Measurements from ENCODE around the gene CXCL14.

Gene CXCL14

DNA sequence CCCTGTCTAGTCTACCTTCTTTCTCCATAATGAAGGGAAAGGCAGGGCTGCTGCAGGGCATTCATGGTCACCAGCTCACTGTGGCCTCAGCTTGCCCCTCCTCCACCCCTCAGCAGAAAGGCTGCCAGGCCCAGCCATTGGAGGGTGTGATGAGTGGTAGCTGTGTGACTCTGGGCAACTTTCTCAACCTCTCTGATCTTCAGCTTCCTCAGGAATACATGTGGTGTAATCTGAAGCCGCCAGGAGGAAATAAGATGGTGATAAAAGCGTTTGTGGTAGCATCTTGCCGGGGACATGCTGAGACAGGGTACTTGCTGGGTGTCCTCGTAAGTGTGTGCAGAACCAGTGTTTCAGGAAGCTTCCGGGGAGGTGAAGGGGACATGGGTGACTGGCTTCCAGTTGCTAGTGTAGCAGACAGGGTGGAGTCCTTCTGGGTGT, 9.8 kb downstream of the CXCL14 start:
- DNase-seq (ENCODE audit: low spot score) (no peak), FAIRE-seq (no peak)

DNA sequence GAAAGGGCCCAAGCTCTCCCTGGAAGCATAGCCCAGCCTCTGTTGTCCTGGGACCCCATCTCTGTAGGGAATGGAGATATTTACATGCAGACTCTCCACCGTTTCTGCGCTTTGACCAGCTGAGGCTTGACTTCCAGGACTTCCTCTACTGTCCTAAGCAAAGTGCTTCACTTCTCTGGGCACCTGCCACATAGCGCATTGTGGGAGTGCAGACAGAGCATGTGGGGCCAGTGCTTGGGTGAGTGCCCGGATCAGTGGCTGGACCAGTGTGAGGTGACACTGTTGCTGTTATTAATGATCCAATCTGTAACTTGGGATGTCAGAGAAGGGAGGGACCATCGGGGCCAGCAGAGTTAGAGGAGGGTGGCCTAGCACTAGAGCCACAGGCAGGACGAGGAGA, 10.5 kb downstream of the CXCL14 start:
- DNase-seq (ENCODE audit: low spot score) (no peak), FAIRE-seq (no peak)

DNA sequence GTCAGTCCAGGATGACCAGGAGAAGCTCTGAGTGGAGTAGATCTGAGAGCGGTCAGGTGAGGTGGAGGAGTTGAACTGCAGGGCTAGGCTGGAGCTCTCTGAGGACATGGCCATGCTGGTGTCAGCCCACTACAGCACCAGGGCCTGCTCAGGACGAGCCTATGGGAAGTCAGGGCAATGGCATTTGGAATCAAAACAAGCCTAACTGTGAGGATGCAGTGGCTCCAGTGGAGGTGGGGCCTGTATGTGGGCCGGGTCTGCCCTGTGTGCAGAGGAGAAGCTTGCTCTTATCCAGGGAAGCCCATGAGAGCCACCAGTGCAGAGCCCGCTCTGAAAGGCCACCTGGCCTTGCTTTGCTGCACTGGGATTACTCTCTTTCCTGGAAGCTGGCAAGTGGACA, 11.1 kb downstream of the CXCL14 start:
- DNase-seq (ENCODE audit: low spot score) (no peak), FAIRE-seq (no peak)

DNA sequence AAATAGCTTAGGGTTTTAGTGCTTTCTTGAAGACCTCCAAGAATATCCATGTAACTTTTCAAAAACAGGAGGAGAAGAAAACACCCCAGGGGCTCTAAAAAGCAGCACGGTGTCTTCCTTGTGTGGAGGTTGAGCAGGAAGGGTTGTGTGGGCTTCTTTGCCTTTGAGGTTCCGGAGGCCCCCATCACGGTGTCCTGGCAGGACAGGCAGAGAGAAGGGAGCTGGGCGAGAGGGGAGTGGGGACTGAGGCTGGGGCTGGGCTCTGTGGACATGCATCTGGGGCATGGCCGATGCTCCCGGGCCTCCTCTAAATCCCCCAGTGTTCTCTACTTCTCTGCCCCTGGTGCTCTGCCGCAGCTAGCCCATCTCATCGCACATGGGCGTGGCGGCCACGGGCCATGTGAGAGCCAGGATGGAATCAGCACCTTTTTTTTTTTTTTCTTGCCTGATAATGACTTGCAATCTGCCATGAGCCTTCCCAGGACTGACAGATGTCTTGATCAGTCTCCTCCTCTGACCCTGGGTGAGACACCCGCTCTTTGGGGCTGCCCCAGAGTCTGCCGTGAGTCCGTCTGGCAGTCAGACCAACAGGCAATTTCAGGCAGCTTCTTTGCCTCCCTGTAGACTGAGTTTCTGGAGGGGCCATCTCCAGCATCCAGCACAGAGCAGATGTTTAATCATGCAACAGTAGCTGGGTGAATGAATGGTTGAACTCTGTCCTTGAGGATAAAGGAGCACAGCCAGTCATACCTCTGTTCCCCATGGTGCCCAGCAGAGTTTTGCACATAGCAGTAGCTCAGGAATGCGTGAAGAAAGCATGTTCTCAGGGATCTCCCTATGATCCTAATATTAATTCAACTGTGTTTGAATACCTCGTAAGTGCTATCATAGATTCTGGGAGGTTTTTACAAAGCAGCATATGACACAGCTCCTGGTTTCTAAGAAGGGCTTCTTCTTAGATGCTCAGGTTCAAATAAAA, 12.1 kb downstream of the CXCL14 start:
- FAIRE-seq, result no peak
- DNase-seq (ENCODE audit: low spot score), result no peak

DNA sequence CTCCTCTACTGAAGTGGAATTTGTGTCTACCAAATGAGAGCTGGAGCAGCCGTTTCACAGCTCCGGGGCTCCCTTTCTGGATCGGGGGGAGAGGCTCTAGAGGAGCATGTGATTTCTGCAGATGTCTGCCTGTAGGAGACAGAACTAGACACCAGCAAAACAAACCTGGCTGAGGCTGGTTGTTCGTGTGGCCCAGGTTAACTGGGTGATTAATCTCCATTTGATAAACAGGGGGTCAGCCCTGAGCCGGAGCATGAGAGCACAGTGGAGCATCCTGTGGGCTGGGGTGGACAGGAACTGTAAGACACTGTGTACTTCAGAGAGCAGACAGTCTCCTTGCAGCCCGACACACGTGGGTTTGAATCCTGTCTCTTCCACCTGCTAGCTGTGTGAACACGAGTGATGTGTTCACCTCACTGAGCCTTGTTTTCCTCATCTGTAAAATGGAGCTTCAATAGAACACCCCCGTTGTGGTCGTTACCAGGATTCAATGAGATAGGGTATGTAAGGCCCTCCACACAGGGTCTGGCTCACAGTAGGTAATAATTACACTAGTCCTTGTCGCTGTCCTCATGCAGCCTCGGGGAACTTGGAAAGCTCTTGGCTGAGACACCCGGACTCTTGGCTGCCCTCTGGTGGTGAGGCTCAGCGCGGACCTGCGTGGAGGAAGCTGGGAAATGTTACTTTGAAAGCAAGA, 12.9 kb downstream of the CXCL14 start:
- peak; percentile 74 for FAIRE-seq
- peak; percentile 68 for DNase-seq (ENCODE audit: low spot score)

DNA sequence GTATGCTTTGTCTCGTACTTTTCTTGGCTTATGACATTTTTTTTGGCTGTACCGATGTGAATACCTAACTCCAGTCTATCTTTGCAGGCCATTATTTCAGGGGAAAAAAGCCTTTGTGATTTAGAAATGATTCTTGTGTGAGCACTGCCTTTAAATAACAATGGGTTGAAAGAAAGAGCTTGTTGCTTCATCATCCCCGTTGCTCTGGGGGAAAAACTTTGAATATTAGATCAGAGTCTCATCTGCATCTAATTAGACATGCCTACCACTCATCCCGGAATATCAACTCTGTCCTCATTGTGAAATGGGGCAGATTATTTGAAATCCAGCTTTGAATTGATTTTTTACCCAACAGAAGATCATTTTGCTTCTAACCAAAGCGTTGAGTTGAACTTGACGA, 13.5 kb downstream of the CXCL14 start:
- DNase-seq (ENCODE audit: low spot score), result no peak
- no peak for FAIRE-seq

DNA sequence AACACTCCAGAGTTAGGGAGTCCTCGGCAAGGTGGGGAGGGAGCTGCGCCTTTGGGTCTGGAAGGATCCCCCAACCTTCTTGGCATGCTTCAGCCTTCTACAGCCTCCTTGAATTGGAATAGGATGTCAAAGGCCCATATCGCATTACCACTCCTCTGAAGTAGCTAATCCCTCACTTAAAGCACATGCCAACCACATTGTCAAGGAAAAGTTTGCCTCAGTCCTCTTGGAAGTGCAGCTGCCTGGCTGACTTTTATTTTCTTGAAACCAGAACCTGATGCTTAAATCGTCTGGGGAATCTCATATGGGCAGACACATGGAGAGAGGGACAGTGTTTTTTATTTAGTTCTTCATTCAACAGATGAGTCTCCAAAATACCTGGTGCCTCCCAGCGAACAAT, 14.5 kb downstream of the CXCL14 start:
- DNase-seq (ENCODE audit: low spot score), result no peak
- no peak for FAIRE-seq

DNA sequence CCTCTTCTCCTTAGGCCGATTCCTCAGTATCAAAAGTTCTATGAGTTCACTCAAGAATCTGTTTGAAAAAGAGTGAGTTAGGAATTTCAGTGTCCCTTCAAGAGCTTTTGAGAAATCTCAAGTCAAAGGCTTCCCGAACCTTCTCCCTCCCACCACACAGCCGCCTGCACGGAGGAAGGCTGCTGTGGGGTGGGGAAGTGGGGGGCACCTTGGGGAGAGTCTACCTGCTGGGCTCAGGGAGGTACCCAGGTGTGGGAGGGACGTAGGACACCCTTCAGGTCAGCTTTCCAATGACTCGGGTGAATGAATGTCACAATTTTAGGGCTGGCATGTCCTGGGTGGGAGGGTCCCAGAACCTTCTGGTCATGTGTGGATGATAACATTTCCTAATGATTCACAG, 17.5 kb downstream of the CXCL14 start:
- no peak for DNase-seq (ENCODE audit: low spot score)
- no peak for FAIRE-seq

DNA sequence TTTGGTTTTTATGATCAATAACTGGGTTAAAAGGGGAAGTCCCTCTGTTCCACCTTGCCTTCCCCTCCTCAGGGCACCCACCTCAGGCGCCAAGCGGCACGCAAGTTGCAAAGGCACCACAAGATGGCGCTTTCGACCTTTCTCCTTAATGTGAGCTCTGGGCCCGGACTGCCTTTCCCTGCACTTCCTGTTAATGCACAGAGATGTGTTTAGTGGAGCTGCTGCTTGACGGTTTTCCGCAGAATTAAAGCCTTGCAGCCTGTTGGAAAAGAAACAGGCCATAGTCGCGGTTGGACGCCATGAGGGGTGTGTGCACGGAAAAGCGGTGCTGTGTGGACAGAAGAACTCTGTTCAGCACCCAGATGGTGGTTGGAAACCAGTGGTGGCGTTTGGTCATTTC, 17.9 kb downstream of the CXCL14 start:
- FAIRE-seq (no peak), DNase-seq (ENCODE audit: low spot score) (peak; percentile 83)

DNA sequence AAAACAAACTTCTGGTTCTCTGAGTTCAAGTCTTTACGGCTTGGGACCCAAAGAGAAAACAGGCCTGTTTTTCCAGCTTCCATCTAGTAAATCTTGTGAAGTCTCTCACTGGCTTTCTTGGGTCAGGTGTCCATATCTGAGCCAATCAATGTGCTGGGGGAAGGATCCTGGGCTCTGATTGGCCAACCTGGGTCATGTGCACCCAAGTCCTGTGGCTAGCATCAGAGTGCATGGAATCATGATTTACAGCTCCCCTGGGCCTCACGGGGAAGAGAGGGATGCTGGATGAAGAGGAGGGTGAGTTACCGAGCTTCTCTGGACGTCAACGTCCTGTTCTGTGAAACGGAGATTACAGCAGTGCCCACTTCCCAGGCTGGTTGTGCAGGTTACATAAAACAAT, 19.4 kb downstream of the CXCL14 start:
- no peak for FAIRE-seq
- peak; percentile 52 for DNase-seq (ENCODE audit: low spot score)

DNA sequence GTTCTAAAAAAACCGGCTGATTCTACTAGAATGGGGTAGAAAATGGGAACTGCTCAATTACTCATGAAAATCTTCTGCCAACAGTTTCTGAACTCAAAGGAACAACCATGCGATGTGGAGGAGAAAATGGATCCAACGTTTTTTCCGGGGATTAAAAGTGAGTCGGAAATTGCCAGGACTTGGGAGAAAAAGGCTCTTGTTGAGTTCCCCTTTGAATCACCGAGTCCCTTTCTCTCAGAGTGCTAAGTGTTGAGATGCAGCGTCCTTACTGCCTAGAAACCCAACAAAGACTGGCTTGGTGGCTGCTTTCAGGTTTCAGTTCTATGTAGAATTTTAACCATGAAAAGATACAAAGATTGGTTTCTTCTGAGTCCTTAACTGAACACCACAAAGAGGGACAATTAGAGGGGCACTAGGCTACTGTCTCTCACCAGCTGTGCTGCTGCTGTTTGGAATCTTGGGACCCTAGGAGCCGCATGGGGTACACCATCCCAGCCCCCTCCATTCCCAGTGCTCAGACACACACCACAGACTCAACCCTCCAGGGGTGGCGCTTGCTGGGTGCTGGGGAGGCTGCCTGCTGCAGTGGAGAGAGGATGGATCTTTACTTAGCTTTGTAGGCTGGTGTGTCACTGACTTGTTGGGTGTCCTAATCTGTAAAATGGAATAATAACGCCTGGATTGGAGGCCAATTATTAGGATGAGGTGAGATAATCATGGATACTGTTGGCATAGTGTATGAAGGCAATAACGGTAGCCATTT, 21.5 kb downstream of the CXCL14 start:
- DNase-seq (ENCODE audit: low spot score), result no peak
- FAIRE-seq, result no peak

DNA sequence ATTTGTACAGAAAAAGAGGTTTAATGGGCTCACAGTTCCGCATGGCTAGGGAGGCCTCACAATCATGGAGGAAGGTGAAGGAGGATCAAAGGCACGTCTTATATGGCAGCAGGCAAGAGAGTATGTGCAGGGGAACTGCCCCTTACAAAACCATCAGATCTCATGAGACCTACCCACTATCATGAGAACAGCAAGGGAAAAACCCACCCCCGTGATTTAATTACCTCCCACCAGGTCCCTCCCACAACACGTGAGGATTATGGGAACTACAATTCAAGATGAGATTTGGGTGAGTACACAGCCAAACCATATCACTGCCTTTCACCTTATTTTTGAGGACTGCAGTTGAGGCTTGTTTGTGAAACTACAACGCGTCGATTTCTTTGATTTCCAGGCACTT, 22.2 kb downstream of the CXCL14 start:
- no peak for DNase-seq (ENCODE audit: low spot score)

DNA sequence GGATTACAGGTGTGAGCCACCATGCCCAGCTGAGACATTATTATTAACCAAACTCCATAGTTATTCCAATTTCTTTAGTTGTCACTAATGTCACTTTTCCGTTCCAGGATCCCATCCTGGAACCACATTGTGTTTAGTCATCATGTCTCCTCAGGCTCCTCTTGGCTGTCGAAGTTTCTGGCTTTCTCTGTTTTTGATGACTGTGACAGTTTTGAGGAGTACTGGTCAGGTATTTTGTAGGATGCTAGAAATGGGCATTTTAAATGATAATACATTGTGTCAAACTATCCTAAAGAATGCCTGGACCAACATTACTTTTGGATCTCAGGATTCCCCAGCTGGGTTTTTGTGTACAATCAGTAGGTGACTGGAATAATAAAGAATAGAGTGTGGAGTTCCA, 23.3 kb downstream of the CXCL14 start:
- DNase-seq (ENCODE audit: low spot score), result no peak

More for the DNA sequence above, 22.2 kb downstream of the CXCL14 start:
- no peak for FAIRE-seq

DNA sequence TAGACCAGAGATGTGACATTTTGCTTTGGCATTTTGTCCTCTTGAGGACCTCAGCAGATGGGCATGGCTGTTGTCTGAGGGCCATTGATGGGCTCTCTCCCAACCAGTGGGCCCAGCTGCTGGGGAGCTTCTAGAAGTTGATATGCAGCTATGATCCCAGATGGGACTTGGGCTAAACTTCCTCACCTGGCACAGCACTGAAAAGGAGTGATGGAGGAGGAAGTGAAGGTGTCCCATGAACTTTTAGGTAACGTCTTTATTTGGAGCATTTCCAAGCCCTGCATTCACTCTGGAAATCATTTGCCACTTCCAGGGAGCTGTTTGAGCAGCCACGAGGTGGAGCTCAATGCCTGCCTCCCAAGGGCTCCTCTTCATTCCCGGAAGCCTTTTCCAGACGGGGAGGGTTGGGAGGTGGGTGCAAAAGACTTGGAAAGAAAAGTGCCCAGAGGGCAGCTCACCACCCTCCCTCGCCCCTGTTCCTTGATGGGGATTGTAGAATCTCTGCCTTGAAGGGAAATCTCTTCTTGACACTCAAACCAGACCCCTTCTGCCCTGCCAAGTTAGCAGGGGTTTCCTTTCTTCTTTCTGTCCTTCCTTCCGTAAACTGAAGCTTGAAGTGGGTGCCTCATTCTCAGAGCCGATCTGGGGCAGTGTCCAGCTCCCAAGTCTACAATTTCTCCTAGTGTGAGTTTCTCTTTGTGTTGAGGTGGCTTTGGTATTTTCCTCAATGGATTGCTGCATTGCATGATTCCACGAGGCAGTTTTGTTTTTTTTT, 24.9 kb downstream of the CXCL14 start:
- DNase-seq (ENCODE audit: low spot score) (peak; percentile 81), FAIRE-seq (no peak)

More for the DNA sequence above, 23.3 kb downstream of the CXCL14 start:
- FAIRE-seq, result no peak

DNA sequence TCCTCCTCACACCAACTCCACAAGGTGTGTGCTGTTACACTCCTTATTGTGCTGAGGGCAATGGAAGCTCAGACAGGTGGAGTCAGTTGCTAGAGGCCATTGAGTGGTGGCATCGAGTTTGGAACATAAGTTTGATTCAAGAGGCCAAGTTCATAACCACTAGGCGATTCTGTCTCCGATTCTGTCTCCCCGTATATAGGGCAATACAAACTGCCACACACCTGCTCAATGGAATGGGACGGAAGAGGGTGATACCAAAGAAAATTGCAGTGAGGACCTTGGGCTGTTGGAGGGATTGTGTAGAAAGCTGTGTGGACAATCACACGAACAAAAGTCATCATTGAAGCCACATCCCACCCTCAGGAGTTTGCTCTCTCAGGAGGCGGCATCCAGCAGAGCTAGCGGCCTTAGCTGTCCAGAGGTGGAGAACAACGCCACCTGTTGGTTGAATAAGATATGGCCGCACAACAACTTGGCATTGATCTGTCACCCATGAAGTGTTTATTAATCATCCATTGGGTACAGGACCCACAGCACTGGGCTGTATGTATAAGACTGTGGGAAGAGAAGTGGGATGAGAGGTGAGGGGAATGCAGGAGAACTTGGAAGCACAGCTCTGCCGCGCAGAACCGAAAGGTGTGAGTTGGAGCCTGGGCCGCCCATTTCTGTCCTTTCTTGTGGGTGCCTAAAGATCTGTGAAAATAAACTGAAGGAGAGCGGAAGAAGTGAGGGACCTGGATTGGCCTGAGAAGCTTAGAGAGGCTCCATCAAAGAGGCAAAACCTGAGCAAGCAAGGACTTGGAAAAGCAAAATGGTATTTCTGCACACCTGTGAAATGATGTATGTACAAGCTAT, 27.0 kb downstream of the CXCL14 start:
- DNase-seq (ENCODE audit: low spot score), result peak; percentile 66
- peak; percentile 59 for FAIRE-seq

DNA sequence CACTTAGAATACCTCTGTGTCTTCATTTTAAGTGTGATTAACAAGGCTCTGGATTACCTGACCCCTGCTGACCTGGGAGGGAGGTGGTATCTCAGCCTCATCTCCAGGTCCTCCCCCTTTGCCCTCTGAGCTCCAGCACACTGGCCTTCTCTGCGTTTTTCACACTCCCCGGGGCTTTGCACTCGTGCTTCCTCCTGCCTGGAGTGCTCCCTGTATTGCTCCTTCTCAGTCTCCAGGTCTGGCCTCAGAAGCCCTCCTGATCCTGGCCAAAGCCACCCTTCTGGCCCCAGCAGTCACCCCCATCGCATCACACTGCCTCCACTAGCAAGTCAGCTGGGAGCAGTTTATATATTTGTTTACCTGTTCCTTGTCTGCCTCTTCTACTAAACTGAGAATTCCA, 29.4 kb downstream of the CXCL14 start:
- FAIRE-seq (no peak), DNase-seq (ENCODE audit: low spot score) (no peak)

DNA sequence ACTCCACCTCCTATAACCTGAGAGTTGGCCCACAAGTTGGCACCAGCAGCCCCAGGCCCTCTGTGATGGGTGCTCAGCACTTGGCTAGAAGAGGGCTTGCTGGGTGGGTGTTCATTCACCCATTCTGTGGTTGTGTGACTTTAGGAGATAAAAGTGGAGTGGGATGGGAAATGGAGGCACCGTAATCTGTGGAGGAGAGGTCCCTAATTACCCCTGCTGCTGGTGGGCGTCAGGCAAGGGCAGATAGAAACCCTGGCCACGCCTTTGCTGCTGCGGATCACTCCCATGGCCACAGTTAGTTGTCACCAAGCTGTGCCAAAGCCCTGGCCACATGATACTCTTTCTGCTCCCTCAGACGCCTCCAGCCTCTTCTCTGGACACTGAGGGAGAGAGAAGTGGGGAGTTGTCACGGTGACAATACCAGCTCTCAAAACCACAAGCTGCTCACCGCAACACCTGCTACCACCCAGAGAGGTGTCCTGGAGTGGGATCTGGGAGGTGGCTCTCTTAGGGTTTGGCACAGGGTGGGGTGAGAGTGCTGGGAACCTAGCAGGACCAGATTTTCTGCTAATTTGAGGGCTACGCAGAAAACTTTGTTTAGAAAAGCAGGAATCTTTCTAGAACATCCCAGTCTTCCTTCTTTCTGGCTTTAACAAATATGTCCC, 31.1 kb downstream of the CXCL14 start:
- FAIRE-seq (no peak), DNase-seq (ENCODE audit: low spot score) (no peak)

DNA sequence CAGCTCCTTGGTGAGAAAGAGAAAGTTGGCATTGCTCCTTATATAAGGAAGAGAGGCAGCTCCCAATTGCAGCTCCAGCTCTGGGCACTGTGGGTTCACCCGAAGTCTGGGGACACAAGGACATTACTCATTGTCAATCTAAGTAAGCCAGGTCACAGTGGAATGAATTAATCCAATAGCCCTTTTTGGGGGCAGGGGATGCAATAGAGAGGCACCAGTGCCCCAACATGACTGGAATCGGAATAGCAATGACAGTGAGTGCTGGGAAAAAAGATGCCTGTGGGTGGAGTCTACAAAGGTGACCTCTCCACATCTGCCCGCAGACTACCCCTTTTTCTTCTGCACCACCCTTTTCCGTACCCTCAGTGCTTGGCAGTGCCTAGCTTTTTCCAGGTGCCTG, 31.9 kb downstream of the CXCL14 start:
- FAIRE-seq (no peak), DNase-seq (ENCODE audit: low spot score) (no peak)

DNA sequence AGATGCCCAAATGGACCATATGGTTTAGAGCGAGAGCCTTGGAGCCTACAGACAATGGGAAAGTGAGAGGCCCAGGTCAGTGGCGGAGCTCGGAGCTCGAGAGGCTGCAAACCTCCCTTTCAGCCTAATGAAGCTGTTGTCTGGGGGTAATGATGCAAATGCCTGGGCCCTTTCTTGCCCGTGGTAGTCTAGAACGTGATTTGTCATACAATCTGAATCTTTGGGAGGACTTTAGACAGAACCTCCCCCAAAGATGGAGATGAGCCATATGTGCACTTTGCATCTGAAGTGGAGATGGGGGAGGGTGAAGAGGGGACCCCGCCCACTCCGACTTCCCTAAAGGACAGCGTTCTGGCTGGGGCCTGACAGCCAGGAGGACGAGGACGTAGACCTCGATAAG, 32.7 kb downstream of the CXCL14 start:
- no peak for FAIRE-seq
- no peak for DNase-seq (ENCODE audit: low spot score)

DNA sequence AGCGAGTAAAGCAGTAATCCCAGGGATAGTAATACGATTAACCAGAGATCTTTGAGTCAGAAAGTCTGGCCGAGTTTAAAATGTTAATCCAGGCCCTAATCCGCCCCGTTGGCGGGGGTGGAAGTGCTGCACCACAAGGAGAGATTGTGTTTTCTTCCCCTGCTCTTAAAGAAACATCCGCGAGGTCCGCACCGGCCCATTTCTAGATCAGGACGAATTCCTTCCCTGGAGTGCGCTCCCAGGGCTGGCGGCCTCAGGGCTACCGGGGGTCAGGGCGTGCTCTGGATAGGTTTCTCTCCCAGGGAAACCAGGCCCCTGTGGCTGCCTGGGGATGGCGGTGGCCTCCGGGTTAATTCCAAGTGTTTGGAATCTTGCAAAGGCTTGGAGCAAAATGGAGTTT, 33.7 kb downstream of the CXCL14 start:
- FAIRE-seq, result no peak
- DNase-seq (ENCODE audit: low spot score), result no peak
